Mammary epithelial cell (primary cell): ENCODE data around the gene KIAA0319L.

Experiments
- EZH2 ChIP-seq: IDR thresholded peaks from 2 replicates; pipeline ENCODE4 v1.6.1; 2012; ENCODE audit warnings: low read length, inconsistent platforms, borderline replicate concordance
- TF ChIP-seq, protein P1 (sequence below), 2 donors: IDR thresholded peaks in 1 of 2; conservative IDR thresholded peaks in 1 of 2; 2 replicates each; pipeline ENCODE4 v1.5.1; 2011 to 2012; ENCODE audit warnings: inconsistent platforms in 2 of 2, low read length in 2 of 2, mild to moderate bottlenecking in 2 of 2, control low read depth in 1 of 2, low read depth in 1 of 2; ENCODE audit not compliant: insufficient read depth in 1 of 2; ENCODE audit errors: extremely low read depth in 1 of 2

DNA sequence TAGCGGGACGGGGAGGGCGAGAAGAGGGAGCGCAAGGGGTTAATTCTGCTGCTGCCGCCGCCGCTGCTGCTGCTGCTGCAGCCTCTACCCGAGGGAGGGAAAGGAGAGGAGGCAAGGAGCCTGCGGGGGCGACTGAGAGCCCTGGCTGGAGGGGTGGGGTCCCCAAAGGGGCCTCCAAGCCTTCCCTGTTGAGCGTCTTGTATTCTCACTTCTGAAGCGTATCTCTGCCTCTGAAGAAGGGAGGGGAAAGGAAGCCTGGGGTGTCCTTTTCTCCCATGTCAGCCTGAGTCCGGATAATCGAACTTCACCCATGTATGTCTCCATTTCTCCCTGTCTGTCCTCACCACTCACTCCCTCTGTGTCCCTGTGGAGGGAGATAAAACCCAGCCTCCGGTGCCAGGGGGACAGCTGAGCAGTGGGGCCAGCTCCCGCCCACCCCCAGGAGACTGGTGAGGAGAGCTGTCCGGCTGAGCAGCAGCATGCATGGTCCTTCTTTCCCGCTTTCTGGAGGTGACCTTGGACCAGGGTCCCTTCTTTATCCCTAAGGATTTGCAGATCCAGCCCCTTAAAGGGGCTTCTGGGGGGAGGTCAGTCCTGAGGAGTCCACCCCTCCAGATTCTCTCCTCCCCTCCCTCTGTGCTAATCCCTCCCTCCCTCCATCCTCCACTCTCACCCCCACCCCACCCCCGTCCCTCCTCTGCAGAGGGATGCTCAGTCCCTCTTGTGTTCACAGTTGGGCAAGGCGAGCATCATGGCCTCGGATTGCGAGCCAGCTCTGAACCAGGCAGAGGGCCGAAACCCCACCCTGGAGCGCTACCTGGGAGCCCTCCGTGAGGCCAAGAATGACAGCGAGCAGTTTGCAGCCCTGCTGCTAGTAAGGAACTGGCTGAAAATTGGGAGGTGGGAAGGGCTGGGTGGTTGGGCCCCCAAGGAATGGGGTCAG lies 1.4 kb upstream of the KIAA0319L start:
- no peak for TF ChIP-seq EZH2
- TF ChIP-seq, protein P1, sequence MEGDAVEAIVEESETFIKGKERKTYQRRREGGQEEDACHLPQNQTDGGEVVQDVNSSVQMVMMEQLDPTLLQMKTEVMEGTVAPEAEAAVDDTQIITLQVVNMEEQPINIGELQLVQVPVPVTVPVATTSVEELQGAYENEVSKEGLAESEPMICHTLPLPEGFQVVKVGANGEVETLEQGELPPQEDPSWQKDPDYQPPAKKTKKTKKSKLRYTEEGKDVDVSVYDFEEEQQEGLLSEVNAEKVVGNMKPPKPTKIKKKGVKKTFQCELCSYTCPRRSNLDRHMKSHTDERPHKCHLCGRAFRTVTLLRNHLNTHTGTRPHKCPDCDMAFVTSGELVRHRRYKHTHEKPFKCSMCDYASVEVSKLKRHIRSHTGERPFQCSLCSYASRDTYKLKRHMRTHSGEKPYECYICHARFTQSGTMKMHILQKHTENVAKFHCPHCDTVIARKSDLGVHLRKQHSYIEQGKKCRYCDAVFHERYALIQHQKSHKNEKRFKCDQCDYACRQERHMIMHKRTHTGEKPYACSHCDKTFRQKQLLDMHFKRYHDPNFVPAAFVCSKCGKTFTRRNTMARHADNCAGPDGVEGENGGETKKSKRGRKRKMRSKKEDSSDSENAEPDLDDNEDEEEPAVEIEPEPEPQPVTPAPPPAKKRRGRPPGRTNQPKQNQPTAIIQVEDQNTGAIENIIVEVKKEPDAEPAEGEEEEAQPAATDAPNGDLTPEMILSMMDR (conservative IDR thresholded peaks at IDR 0.05 in 1 of 2, IDR thresholded peaks at IDR 0.05 in 1 of 2; ENCODE audit: extremely low read depth in 1 of 2, insufficient read depth in 1 of 2, low read depth in 1 of 2, low read length in 2 of 2) = no peak
